HG02943 (cell line): ENCODE data around the gene WDR5.

Experiments
- ATAC-seq: cut with Tn5 transposase; IDR thresholded peaks from one replicate; pipeline ENCODE4 v1.9.1; 2021; ENCODE audit warnings: mild to moderate bottlenecking, low read depth, moderate library complexity; ENCODE audit not compliant: unreplicated experiment

Gene WDR5

GRCh38 chr9:134172198-134173126, 36.6 kb downstream of the WDR5 start:
- no peak for ATAC-seq

- ATAC-seq, result no peak
Observed at GRCh38 chr9:134173127-134174072, 37.5 kb downstream of the WDR5 start.

- no peak for ATAC-seq
Observed at GRCh38 chr9:134174073-134174449, 38.2 kb downstream of the WDR5 start.

GRCh38 chr9:134174526-134175290, 38.8 kb downstream of the WDR5 start:
- ATAC-seq, result no peak

- no peak for ATAC-seq
Observed at GRCh38 chr9:134175291-134175807, 39.5 kb downstream of the WDR5 start.

- ATAC-seq, result no peak
Observed at GRCh38 chr9:134175808-134176598, 40.1 kb downstream of the WDR5 start.

GRCh38 chr9:134176599-134176968, 40.7 kb downstream of the WDR5 start:
- ATAC-seq, result no peak

GRCh38 chr9:134177186-134177585, 41.3 kb downstream of the WDR5 start:
- ATAC-seq, result no peak

- no peak for ATAC-seq
Observed at GRCh38 chr9:134177624-134178393, 41.9 kb downstream of the WDR5 start.

- ATAC-seq, result no peak
Observed at GRCh38 chr9:134178394-134178767, 42.5 kb downstream of the WDR5 start.

GRCh38 chr9:134178768-134179551, 43.1 kb downstream of the WDR5 start:
- ATAC-seq, result no peak

GRCh38 chr9:134179595-134179917, 43.7 kb downstream of the WDR5 start:
- no peak for ATAC-seq

GRCh38 chr9:134179918-134180785, 44.3 kb downstream of the WDR5 start:
- no peak for ATAC-seq

GRCh38 chr9:134180786-134181647, 45.1 kb downstream of the WDR5 start:
- ATAC-seq, result no peak

GRCh38 chr9:134181648-134182034, 45.8 kb downstream of the WDR5 start:
- no peak for ATAC-seq

- ATAC-seq, result no peak
Observed at GRCh38 chr9:134182554-134183085, 46.7 kb downstream of the WDR5 start.
